GM21825 (cell line): ENCODE measurements around the gene PRC1.

Experiments used
- ATAC-seq: cut with Tn5 transposase; IDR thresholded peaks from one replicate; pipeline ENCODE4 v1.9.1; 2021; ENCODE audit warnings: mild to moderate bottlenecking, moderate library complexity; ENCODE audit not compliant: unreplicated experiment

The PRC1 gene

DNA sequence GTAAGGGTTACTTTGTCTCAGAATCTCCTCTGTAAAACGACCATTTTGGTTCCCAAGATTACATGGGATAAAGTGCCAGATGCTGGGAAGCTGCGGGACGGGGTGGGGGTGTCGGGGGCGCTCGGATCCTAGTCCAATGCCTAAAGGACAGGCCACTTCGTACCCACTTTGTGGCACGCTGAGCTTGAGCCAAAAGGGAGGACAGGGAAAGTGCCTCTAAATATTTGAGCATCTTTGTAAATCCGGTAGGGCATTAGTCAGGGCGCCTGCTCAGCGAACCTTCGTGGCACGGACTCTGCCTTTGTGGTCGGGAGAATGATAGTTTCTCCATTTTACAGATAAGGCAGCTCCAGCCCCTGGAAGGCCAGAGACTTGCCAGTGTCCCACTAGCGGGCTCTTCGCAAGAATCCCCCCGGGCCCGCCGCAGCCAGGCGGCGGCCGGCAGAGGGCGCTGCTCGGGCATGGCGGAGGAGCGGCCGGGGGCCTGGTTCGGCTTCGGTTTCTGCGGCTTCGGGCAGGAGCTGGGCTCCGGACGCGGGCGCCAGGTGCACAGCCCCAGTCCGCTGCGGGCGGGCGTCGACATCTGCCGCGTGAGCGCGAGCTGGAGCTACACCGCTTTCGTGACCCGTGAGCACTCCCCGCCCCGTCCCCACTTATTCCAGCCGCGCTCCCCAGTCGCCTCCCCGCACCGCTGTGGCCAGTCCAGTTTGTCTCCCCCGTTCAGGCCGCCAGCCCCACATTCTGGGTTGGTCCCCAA, 37.9 kb downstream of the PRC1 start:
- ATAC-seq, result peak; percentile 26

- ATAC-seq, result no peak
Observed at GRCh38 chr15:90955624-90956273, 38.6 kb downstream of the PRC1 start.

DNA sequence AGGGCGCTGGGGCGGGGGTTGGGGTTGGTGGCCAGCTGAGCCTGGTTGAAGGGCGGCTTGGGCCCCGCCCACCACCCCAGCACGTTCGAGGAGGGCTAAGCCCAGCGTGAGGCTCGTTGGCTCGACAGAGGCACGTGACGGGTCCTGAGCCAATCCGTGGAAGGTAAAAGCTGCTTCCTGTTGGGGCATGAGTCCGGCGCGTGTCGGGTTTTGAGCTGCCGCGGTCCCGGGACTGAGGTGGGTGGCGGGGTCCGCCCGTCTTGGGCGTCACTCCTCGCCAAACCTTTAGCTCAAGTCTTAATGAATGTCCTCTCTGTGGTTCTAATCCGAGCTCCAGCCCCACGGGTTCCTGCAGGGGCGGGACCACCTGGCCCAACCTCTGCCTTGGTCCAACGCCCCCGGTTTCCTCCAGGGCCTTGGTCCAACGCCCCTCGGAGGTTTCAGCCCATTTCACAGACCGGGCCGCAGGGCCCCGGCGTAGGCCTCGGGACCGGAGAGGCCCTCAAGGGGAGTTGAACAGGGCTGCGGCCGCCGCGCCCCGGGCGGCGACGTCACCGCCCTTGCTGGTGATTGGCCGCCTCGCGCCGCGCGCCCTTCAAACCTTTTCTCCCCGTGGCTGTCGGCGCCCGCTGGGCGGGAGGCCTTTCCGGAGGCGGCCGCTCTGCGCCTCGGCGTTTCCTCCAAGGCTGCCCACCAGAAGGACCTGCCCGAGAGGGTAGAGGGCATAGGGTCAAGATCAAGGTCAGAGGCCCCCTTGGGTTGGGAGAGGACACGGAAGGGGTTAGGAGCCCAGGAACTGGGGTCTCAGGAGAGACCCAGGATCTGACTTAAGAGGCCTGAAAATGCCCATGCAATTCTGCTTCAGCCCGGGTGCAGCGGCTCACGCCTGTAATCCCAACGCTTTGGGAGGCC, 39.4 kb downstream of the PRC1 start, which contains the start of gene RCCD1:
Gene RCCD1 (plus strand): TSS at position 173 of the 912 bp plus-strand sequence. CDS start 1,851 bp downstream, outside the sequence.
- peak; percentile 88 for ATAC-seq

DNA sequence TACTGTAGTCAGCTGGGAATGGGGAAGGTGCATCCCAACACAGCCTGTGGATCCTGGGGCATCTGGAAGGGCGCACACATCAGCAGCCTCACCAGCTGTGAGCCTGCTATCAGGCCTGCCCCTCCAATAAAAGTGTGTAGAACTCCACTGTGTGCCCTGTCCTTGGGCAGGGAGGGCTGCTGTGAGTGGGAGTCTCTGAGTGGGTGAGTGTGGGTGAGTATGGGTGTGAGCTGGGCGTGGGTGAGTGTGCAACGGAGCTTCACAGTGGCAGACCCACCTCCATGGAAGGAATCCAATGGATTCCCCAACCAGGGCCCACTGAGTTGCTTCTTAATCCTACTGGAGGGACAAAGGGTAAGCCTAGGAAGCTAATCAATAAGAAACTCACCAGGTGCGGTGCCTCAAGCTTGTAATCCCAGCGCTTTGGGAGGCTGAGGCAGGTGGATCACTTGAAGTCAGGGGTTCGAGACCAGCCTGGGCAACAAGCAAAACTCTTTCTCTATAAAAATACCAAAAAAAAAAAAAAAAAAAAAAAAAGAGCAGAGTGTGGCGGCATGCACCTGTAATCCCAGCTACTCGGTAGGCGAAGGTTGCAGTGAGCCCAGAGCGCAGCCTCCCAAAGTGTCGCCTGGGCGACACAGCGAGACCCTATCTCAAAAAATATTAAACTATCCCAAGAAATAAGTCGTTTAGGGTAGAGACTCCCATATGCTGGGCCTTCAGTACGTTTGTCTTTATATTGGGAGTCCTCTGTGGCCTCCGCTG, 40.2 kb downstream of the PRC1 start:
- no peak for ATAC-seq

- ATAC-seq, result no peak
Observed at GRCh38 chr15:90952901-90953677, 41.2 kb downstream of the PRC1 start.

DNA sequence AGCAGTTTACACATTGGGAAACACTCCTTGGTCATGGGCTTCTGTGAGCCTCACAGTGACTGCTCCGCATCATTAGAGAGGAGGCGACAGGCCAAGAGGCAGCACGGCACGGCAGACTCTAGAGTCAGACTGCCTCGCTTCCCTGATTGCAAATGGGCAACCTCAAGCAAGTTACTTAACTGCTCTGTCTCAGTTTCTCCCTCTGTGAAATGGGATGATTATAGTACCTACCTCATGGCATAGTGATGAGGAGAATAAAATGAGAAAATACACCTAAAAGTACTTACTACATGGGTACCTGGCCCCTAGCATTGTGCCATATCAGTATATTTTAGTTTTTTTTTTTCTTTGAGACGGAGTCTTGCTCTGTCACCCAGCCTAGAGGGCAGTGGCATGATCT, 43.7 kb downstream of the PRC1 start:
- ATAC-seq, result no peak

GRCh38 chr15:90949979-90950675, 44.2 kb downstream of the PRC1 start:
- ATAC-seq, result no peak

GRCh38 chr15:90948506-90948905, 45.8 kb downstream of the PRC1 start:
- no peak for ATAC-seq

DNA sequence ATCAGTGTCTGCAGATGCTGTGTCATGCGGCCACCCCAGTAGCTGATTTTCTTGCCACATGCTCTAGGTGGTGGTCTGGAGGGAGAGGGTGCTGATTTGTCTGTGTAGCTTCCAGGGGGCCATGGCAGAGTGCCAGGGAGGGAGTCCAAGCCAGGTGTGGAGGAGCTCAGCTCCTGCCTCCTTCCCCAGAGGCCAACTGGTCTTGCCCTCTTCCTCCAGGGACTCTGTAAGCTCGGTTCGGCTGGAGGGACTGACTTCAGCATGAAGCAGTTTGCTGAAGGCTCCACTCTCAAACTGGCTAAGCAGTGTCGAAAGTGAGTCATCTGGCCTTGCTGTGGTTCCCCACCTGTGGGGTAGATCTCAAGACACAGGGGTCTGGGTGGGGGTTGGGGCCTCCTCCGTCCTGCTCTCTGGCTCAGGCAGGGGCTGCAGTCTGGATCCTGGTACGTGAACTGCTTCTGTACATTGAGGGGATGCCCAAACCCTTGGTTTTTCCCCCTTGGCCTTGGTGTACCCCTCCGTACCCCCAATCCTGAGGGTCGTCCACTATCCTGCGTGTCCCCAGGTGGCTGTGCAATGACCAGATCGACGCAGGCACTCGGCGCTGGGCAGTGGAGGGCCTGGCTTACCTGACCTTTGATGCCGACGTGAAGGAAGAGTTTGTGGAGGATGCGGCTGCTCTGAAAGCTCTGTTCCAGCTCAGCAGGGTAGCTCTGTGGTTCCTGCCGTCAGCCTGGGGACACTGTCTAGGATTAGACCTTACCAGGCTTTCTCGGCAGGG, 46.6 kb downstream of the PRC1 start:
- ATAC-seq, result no peak

DNA sequence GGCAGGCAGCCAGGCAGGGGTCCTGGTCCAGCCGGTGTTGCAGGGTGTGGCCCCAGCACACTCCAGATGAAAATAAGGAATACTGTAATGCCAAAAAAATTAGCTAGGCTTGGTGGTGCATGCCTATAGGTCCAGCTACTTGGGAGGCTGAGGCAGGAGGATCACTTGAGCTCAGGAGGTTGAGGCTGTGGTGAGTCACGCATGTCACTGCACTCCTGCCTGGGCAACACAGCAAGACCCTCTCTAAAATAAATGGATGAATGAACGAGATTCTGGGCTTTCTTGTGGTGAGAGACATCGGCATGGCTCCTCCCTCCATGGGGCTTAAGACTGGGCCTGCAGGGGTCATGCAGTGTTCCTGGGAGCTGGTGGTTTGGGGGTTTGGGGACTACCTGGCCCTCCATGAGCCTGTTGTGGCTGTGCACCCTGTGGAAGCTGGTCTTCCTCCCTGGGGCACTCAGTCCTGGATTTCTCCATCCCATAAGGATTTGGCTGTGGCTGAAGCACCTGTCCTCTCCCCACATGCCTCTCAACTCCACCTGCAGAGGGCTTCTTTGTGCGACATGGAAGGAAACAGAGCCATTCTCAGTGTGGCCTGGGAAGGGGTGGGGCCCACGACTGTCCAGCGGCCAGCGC, 47.3 kb downstream of the PRC1 start:
- no peak for ATAC-seq

DNA sequence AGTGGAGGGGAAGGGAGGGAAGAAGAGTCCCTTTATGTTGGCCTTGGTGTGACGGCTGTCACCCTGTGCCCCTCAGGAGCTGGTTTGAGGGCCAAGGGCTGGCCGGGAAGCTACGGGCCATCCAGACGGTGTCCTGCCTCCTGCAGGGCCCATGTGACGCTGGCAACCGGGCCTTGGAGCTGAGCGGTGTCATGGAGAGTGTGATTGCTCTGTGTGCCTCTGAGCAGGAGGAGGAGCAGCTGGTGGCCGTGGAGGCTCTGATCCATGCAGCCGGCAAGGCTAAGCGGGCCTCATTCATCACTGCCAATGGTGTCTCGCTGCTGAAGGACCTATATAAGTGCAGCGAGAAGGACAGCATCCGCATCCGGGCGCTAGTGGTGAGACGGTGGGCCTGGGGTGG, 47.8 kb downstream of the PRC1 start:
- no peak for ATAC-seq

DNA sequence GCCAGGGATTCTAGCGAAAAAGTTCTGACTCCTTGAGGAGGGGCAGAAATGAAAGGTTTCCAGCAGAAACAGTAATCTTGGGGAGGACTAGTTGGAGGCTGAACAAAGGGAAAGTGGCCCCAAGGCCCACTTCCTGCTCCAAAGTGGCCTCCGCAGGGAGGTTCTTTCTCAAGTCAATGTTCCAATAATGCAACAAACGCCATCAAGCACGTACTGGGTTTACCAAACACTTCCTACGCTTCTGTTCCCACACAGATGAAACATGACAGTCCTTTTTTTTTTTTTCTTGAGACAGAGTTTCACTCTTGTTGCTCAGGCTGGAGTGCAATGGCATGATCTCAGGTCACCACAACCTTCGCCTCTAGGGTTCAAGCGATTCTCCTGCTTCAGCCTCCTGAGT, 49.2 kb downstream of the PRC1 start:
- no peak for ATAC-seq

- no peak for ATAC-seq
Observed at GRCh38 chr15:90942354-90943120, 51.8 kb downstream of the PRC1 start.

DNA sequence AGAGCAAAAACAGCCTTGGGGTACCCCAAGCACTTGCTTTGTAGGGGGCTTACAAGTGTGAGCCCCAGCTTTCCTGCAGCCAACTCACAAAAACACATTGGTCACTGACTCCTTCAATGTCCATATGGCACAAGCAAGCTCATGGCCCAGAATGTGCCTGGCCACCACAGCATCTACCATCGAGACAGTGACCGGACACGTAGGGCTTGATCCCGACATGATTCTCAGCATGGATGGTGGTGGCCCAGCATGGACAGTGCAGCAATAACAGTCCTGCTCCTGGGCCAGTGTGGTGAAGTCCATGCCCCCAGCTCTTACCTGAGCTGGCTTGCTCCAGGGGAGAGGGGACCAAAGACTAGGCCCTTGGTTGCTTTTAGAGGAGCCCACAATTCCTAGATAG, 53.3 kb downstream of the PRC1 start:
- no peak for ATAC-seq

GRCh38 chr15:90939756-90940155, 54.6 kb downstream of the PRC1 start:
- ATAC-seq, result no peak

- no peak for ATAC-seq
Observed at GRCh38 chr15:90938261-90938660, 56.1 kb downstream of the PRC1 start.

GRCh38 chr15:90936823-90937222, 57.5 kb downstream of the PRC1 start:
- no peak for ATAC-seq
